ENCODE measurements around the gene RIMS4. TPM values are rescaled to one million over a fixed set of nuclear protein-coding genes. Genes with fewer than 3 reads are reported as not detected.

Gene RIMS4
- total and polyA plus RNA-seq, 2 of the 8 experiments (the other 6 are each of a cell fraction or from before 2014, with no cell fraction given) = 13.3 to 44.2 TPM

- TF ChIP-seq BACH1 (IDR thresholded peaks at IDR 0.05; ENCODE audit: low read length) (no peak), KDM1A (IDR thresholded peaks at IDR 0.05; ENCODE audit: borderline replicate concordance, low read length) (no peak), NRF1 (IDR thresholded peaks at IDR 0.05; ENCODE audit: low read depth, low read length) (no peak), SIN3A (conservative IDR thresholded peaks at IDR 0.05 in 1 of 2, IDR thresholded peaks at IDR 0.05 in 1 of 2; ENCODE audit: low read depth in 1 of 2, low read length in 2 of 2) (no peak)
- TF ChIP-seq, protein P1, sequence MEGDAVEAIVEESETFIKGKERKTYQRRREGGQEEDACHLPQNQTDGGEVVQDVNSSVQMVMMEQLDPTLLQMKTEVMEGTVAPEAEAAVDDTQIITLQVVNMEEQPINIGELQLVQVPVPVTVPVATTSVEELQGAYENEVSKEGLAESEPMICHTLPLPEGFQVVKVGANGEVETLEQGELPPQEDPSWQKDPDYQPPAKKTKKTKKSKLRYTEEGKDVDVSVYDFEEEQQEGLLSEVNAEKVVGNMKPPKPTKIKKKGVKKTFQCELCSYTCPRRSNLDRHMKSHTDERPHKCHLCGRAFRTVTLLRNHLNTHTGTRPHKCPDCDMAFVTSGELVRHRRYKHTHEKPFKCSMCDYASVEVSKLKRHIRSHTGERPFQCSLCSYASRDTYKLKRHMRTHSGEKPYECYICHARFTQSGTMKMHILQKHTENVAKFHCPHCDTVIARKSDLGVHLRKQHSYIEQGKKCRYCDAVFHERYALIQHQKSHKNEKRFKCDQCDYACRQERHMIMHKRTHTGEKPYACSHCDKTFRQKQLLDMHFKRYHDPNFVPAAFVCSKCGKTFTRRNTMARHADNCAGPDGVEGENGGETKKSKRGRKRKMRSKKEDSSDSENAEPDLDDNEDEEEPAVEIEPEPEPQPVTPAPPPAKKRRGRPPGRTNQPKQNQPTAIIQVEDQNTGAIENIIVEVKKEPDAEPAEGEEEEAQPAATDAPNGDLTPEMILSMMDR (IDR thresholded peaks at IDR 0.05; ENCODE audit: control extremely low read depth in 1 of 3, insufficient read depth in 1 of 3, low read depth in 1 of 3, low read length in 3 of 3) = no peak
These were observed 106.3 kb downstream of the RIMS4 start (continued) for GRCh38 chr20:44703956-44704488.

Measured in H1 (cell line).